Stimulated activated naive CD4-positive, alpha-beta T cell treated with Interleukin-2 at 50 U/mL for 16 hours (primary cell): ENCODE results near the gene UTS2B.

Experiments
- DNase-seq: peaks from one replicate; lab custom pipeline; 2025; lab: John Stamatoyannopoulos, UW

The UTS2B gene

DNA sequence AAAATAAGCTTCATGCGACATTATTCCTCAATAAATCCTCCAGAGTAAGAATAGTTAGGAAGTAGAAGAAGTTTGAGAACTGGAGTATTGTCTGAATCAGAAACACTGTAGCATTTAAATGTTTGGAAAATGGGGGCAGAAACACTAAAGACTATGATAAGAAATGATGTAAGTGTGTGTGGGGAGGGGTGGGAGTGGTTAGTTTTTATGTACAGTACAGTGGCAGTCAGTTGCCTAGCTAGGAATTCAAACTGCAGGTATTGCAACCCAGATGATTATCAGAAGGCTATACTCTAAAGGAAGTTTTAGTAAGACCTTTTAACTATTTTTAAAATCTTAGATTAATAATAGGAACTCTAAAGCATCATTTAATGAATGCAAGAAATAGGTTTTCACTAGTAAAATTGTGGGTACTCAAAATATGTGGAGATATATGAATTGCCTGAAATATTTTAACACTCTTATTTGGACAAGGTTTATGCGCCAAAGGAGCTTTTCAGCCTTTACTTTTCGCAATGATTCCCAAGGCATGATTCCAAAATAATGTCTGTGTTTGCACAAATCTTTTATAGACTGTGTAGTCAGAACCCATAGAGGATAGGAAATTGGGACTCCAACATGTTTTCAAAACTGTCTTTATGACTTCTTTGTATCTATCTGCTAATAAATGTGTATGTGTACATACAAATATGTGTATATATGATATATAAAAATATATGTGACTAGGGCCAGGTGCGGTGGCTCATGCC is 9.1 kb downstream of the UTS2B start:
- no peak for DNase-seq

DNA sequence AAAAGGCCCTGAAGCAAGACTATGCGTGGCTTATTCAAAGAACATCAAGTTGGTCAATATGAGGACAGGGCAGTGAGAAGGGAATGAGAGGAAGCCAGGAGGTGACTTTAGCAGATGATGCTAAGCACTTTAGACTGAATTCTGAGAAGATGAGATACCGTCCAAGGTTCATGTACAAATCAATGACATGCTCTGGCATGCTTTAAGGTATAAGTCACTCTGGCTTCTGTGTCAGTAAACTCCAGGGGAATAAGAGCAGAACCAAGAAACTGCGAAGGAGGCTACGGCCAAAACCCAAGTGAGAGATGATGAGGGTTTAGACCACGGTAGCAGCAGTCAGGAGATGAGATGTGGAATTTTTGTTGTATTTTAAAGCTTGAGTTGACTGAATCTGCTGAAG is 10.0 kb downstream of the UTS2B start:
- DNase-seq = no peak

DNA sequence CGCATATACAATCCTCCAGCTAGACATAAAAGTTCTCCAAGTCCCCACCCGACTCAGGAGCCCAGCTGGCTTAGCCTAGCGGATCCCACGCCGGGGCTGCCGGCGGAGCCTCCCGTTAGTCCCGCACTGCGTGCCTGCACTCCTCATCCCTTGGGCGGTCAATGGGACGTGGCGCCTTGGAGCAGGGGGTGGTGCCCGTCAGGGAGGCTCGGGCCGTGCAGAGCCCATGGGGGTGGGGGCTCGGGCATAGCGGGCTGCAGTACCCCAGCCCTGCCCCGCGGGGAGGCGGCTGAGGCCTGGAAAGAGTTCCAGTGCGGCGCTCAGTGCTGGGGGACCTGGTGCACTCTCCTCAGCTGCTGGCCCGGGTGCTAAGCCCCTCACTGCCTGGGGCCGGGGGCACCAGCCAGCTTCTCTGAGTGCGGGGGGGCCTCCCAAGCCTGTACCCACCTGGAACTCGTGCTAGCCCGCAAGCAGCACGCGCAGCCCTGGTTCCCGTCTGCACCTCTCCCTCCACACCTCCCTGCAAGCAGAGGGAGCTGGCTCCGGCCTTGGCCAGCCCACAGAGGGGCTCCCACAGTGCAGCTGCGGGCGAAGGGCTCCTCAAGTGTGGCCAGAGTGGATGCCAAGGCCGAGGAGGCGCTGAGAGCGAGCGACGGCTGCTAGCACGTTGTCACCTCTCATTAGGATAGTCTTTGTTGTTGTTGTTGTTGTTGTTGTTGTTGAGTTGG is 13.3 kb downstream of the UTS2B start:
- no peak for DNase-seq

DNA sequence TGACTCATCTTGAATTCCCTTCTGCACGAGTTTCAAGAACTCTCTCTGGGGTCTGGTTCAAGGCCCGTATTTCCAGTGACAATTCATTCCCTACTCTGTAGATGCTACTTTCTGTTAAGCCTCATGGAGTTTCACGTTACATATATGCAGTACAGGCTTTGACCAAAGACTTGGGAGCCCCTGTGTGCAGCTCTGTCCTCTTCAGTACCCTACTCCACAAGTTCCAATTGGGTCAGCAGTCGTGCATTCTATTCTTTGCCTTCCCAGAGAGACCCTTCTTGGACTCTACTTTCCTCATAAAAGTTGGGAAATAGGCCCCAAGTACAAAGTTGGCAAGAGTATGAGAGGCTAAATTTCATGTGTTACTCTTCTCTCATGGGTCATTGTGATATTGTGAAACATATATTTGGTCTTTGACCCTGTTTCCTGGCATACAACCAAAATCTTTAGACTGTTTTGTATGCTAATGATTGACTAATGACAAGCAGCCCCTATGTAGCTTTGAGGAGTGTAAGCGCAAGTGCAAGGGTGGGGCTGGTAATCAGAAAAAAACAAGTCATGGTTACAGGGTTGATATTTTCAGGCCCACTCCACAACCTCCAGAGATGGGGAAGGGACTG is 16.1 kb downstream of the UTS2B start:
- no peak for DNase-seq

DNA sequence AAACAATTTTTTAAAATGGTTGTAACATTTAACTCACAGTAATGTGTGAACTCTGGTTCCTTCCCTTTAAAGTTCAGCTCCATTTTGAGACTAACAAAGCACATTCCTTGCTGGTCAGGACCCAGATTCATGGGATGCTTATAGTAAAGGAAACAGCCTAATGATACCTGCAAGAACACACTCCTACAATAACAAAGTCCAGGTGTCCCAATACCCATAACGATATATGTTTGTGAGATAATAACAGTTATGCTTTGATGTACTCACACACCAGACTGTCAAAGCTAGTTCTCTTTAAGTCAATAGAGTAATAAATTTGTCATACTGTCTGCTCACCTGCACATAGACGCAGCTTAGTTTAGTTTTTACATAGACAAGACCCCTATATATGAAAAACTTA is 17.0 kb downstream of the UTS2B start:
- no peak for DNase-seq

DNA sequence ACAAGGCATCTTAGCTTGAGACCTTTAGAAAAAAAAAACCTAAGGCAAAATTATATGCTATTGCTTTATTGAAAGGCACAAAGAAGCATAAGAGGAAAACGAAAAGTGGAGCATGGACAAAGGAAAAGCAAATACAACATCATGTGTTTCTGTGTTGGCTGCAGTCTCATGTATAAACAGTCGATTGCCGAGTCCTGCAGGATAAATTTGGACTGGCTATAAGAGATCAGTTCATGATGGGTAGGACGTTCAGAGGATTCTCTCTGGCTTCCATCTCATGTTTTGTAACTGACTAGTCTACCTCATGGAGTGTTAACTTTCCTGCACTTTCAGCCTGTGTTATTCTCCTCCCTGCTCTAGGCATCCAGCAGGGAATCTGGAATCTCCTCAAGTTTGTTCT is 23.0 kb downstream of the UTS2B start:
- no peak for DNase-seq

DNA sequence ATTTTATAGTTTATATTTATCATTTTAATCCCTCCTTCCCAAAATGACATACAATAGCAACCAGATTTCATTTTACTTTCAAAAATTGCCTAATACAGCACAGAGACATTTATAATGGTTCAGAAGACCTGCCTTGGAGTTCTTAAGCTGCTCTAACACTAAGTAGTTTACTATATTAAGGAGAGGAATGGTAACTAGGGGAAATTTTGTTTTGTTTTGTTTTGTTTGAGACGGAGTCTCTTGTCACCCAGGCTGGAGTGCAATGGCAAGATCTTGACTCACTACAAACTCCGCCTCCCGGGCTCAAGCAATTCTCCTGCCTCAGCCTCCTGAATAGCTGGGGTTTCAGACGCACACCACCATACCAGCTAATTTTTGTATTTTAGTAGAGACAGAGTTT is 23.9 kb downstream of the UTS2B start:
- no peak for DNase-seq

DNA sequence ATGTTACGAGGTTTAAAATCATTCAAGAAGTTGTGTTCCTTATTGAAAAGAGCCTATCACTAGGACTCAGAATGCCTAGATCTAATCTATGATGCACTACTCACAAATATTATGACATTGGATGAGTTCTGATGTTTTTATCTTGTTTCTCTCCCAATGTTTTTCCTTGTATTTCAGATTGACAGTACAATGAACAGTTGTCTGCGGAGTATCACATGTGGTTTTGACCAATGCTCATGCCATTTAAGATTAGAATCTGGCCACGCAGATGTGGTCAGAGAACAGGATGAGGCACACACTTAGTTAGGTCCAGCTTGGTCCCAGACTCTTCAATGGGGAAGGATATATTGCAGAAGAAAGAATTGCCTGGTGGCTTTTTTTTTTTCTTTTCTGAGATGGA is 26.7 kb downstream of the UTS2B start:
- no peak for DNase-seq

DNA sequence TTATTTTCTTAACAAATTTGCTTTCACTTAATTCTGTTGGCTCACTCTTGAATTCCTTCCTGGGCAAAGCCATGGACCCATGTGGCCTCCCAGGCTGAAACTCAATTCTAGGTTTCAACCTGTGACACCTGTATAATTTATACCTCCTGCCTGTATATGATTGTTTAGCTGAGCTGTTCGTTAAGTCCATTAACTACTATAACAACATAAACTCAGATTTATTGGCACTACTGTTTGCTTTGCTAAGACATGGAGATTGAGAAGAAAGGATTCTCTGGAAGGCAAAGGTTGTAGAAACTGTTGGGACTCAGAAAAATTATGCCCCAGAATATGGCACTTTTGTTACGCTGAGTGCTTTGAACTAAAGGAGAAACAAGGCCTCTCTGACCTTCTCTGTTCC is 27.9 kb downstream of the UTS2B start:
- DNase-seq = no peak

DNA sequence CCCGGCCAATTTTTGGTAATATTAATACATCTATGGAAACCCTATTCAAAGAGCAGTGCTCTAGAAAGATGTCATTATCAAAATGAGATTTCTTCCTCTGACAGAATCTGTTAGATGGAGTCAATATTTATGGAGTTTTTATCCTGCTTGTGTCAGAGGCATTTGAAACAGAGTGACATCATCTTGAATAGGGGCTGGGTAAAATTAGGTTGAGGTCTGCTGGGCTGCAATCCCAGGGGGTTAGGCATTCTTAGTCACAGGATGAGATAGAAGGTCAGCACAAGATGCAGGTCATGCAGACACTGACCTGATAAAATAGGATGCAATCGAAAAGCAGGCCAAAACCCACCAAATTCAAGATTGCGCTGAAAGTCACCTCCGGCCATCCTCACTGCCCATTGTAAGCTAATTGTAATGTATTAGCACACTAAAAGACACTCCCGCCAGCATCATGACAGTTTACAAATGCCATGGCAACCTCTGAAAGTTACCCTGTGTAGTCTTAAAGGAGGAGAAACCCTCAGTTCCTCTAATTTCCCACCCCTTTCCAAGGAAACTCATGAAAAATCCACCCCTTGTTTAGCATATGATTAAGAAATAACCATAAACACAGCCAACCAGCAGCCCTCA is 28.4 kb downstream of the UTS2B start:
- no peak for DNase-seq

DNA sequence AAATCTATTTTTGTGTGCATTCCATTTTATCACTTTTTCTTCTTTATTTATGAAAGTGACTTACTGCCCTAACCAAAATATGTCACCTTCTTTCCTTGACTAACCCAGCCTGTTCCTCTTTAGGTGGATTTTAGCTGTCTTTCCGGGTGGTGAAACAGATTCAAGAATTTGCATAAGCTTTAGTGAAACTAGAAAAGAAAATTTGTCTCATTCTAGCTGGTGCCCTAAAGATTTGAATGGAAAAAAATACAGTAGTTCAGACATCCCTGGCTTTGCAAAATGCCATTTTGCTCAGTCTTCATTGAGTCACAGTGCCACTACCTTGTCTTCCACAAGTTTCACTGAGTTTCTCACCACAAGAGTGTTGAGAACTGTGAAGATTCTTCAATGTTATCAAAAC is 29.3 kb downstream of the UTS2B start:
- no peak for DNase-seq

DNA sequence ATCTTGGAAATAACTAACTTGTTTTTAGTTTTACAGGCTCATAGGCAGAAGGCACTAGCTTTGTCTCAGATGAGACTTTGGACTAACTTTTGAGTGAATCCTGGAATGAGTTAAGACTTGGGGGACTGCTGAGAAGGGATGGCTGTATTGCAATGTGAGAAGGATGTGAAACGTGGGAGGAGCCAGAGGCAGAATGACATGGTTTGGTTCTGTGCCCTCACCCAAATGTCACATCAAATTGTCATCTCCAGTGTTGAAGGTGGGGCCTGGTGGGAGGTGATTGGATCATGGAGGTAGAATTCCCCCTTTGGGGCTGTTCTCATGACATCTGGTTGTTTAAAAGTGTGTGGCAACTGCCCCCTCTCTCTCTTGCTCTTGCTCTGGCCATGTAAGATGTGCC is 29.9 kb downstream of the UTS2B start:
- no peak for DNase-seq

DNA sequence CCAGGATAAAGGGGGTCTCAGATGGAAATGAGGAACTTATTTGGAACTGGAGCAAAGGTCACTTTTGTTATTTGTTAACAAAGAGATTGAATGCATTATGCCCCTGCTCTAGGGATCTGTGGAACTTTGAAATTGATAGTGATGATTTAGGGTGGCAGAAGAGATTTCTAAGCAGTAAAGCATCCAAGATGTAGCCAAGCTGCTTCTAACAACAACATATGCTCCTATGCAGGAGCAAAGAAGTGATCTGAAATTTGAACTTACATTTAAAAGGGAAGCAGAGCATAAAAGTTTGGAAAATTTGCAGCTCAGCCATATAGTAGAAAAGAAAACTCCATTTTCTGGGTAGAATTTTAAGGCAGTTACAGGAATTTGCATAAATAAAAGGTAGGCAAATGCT is 31.5 kb downstream of the UTS2B start:
- no peak for DNase-seq

DNA sequence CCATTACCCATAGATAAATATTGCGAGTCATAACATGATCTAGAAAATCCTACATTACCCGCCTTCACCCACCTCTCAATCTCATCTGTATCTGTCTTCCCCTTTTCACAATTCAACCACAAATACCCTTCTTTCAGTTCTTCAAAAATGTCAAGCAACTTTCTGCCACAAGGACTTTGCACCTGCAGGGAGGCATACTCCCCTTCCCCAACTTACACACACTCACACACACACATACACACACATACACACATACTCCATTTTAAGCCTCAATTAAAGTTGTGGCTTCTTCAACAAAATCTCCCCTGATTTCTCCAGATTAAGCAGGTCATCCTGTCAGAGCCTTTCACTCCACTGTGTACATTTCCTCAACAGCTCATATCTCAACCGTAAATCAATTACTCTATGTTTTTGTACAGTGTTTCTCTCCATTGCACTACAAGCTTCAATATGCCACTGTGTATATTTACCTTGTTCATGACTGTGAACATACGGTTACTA is 34.2 kb downstream of the UTS2B start:
- no peak for DNase-seq

DNA sequence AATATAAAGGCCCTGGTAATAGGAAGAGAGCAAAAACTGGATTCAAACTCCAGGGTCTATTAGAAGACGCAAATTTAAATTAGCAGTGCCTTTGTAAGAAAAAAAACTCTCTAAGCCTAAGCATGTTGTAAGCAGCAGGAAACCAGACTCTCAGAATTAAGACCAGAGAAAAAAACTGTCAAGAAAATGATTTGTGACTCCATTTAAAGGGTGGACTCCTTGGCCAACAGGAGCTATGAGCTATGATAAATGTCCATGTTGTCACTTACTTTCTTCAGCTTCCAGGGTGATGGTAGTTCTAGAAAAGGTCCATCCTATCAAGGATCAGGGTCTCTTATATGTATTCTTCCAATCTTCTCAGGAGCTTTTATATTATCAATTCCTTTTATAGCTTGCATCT is 36.0 kb downstream of the UTS2B start:
- no peak for DNase-seq

DNA sequence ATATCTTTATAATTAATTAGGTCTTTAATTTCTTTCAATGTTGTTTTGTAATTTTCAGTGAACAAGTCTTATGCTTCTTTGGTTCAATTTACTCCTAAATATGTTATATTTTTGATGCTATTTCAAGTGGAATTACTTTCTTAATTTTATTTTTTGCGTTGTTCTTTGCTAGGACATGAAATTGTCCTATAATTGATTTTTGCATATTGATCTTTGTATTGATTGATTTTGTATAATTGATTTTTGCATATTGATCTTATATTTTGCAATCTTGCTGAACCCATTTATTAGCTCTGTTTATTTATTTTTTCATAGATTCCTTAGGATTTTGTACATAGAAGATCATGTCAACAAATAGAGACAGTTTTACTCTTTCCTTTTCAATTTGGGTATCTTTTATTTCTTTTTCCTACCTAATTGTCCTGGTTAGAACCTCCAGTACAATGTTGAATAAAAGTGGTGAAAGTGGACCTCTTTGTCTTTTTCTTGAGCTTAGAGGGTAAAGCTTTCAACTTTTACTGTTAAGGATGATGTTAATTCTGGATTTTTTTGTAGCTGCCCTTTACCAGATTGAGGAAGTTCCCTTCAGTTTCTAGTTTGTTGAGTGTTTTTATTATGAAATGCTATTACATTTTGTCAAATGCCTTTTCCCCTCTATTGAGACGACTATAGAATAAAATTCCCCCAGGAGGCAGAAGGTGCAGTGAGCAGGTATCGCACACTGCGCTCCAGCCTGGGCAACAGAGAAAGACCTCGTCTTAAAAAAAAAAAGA is 37.9 kb downstream of the UTS2B start:
- no peak for DNase-seq

DNA sequence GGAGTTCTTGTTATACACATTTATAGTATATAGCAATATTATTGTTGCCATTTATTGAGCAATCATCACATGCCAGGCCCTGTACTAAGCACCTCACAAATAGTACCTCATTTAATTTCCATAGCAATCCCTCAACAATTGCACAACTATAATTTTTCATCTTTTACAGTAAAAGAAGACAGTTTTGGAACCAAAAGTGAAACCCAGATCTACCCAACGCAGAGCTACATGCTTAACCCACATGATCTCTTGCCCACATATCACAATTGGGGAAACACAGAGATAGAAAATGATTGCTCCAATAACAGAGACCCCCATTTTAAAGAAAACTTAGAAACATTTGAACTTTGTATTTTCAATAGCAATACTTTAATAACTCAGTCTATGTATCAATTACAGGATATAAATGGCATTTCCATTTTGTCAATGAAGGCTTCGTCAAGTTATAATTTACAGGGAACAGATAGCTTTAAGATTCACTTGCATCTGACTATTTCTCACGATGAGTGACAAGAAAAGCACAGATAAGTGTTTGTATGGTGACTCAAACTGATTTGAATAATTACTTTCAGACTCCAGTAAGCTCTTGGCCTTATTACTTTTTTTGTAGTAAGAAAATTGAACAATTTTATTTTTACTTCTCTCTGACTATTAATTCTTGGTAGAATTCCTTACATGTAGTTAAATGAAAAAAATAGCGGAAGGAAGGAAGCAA is 39.9 kb downstream of the UTS2B start:
- DNase-seq = no peak

DNA sequence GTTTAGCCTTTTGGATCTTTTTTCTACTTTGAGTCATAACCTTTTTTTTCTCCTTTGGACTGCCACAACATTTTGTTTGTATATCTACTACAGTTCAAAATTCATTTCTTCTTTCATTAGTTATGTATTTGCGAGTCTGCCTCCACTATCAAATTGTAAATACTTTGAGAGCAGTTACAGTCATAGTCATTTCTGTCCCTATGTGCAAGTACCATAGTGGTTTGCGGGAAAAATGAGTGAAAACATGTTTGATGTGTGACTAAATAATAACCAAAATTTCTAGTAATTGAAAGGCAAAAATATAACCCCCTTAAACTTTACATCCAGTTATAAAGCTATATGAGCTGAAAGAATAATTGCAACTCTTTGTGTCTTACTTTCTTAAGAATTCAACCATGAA is 46.9 kb downstream of the UTS2B start:
- no peak for DNase-seq

DNA sequence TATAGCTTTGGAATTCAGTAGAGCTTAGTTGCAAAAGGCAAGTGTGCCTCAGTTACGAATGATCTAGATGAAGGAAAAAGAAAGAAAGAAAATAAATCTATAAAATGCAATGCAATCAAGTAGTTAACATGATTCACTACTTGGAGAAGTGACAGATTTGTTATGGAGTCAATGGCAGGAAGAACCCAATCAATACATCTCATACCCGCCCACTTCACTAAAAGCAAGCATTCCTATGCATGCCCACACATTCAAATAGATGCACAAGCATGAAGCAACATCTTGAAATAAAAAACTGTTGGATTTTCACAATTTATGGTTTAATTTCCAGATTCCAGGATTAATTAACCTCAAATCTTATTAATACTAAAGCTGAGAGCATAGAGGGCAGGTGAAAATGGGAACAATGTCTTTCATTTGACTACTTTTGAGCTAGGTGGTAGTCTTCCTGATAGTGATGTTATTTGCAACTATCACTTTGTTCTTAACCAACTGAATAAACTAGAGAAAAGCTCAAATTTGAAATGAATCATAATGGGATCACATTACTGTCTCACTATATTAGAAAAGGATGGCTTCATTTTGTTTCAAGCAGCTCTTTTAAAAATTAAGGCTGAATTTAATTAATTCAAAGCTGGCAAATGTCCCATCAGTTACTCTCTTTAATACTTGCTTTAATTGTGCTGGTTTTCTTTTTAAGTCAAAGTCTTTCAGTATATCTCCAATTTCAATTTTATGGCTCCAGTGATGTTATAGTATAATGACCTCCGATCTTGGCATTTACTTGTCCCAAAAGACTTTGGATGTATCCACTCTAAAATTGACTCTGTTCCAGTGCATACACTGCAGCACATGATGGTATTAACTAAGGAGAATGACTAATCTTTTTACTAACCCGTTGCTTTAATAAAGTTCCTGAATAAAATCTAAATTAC is 47.8 kb downstream of the UTS2B start:
- DNase-seq = no peak

DNA sequence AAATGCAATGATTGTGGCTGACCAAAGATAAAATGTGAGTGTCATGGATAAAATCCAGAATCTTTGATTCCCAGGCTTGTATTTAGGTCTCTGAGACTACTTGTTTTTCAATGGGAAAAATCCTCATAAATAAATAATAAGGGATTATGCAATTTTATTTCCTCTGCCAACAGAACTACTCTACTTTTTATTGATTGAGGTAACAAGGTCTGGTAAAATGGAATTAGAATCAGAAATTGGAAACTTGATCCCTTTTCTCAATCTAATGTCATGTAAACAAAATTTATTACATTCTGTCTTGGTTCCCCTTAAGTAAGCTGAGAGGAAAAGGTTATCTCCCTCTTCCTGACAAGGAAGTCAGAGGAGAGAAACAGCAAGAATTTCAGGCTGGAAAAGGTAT is 49.4 kb downstream of the UTS2B start:
- no peak for DNase-seq
